NCI-H1417 (cell line): Measurements from ENCODE around the gene NSD2.
"Not testable (repeated sequence)": the region's sequence is repeated elsewhere in the genome, so short reads cannot be mapped to it uniquely, and the experiment has no call there.

Source experiments
- DNase-seq, 3 experiments: peaks; one replicate each; lab custom pipeline; 2025; lab: John Stamatoyannopoulos, UW

The NSD2 gene

GRCh38 chr4:1899149-1900086, 28.2 kb downstream of the NSD2 start:
- DNase-seq: peak; percentile 62 to 84 (median 82)

GRCh38 chr4:1900087-1900433, 28.9 kb downstream of the NSD2 start:
- DNase-seq: peak in 2 of 3 experiments; percentile 8 to 64

- no peak for DNase-seq
These were observed 29.4 kb downstream of the NSD2 start for GRCh38 chr4:1900624-1901023.

- DNase-seq: no peak
These were observed 29.9 kb downstream of the NSD2 start for GRCh38 chr4:1901127-1901526.

- no peak for DNase-seq
These were observed 31.1 kb downstream of the NSD2 start for GRCh38 chr4:1902243-1902642.

GRCh38 chr4:1903035-1903434, 31.8 kb downstream of the NSD2 start:
- no peak for DNase-seq

GRCh38 chr4:1904042-1904441, 32.8 kb downstream of the NSD2 start:
- no peak for DNase-seq

- peak; percentile 8 to 82 (median 24) for DNase-seq
These were observed 36.8 kb downstream of the NSD2 start for GRCh38 chr4:1907848-1908525.

GRCh38 chr4:1909696-1910095, 38.5 kb downstream of the NSD2 start:
- DNase-seq: not testable (repeated sequence)

GRCh38 chr4:1910643-1911042, 39.5 kb downstream of the NSD2 start:
- DNase-seq: peak; percentile 15 to 58 (median 25)

GRCh38 chr4:1911316-1911715, 40.1 kb downstream of the NSD2 start:
- not testable (repeated sequence) for DNase-seq

- DNase-seq: no peak
These were observed 51.6 kb downstream of the NSD2 start for GRCh38 chr4:1922821-1923220.

- DNase-seq: no peak
These were observed 56.5 kb downstream of the NSD2 start for GRCh38 chr4:1927675-1928074.

- DNase-seq: no peak
These were observed 57.4 kb downstream of the NSD2 start for GRCh38 chr4:1928356-1929239.

GRCh38 chr4:1932736-1933135, 61.5 kb downstream of the NSD2 start:
- DNase-seq: no peak

GRCh38 chr4:1933700-1934099, 62.5 kb downstream of the NSD2 start:
- DNase-seq: peak in 1 of 3 experiments; percentile 7

GRCh38 chr4:1937550-1937949, 66.4 kb downstream of the NSD2 start:
- DNase-seq: no peak

- no peak for DNase-seq
These were observed 66.8 kb downstream of the NSD2 start for GRCh38 chr4:1938027-1938426.

GRCh38 chr4:1939664-1940509, 68.7 kb downstream of the NSD2 start:
- DNase-seq: no peak

GRCh38 chr4:1940566-1940965, 69.4 kb downstream of the NSD2 start:
- no peak for DNase-seq

GRCh38 chr4:1943928-1944327, 72.7 kb downstream of the NSD2 start:
- DNase-seq: no peak
